Omental fat pad (tissue), 4 donors: ENCODE data around the gene FBLN5. TPM values are rescaled to one million over a fixed set of nuclear protein-coding genes. Genes with fewer than 3 reads are reported as not detected.

Experiments
- ATAC-seq: fragments of 150-250 bp; one replicate; pipeline ENCODE4 v1.9.1; 2016; ENCODE audit warnings: mild to moderate bottlenecking, moderate library complexity; ENCODE audit not compliant: low FRiP score
- DNase-seq: peaks from one replicate; pipeline ENCODE4 v3.0.0-alpha.2; 2019; ENCODE audit warnings: low spot score
- CTCF ChIP-seq, 3 donors: fragments of 450-650 bp; IDR thresholded peaks; one replicate each; pipeline ENCODE4 v1.5.1; 2016 to 2017; ENCODE audit warnings: antibody characterized with exemption in 3 of 3, mild to moderate bottlenecking in 3 of 3, moderate library complexity in 2 of 3
- total RNA-seq, 4 donors: library from RNA; depleted of rRNA; stranded (reverse); fragments of >200 nt; gene quantifications; one replicate each; pipeline ENCODE4 v1.1.0, GENCODE V29; 2016

The FBLN5 gene
- total RNA-seq, 4 donors from 2014 or later, result 119 to 282 (median 171) TPM

GRCh38 chr14:91844029-91844428, 103.5 kb downstream of the FBLN5 start:
- DNase-seq (no peak), ATAC-seq (no peak)
- TF ChIP-seq CTCF (IDR thresholded peaks at IDR 0.05), result no peak

GRCh38 chr14:91843437-91843836, 104.1 kb downstream of the FBLN5 start:
- DNase-seq (no peak), ATAC-seq (no peak)
- no peak for TF ChIP-seq CTCF (IDR thresholded peaks at IDR 0.05)

DNA sequence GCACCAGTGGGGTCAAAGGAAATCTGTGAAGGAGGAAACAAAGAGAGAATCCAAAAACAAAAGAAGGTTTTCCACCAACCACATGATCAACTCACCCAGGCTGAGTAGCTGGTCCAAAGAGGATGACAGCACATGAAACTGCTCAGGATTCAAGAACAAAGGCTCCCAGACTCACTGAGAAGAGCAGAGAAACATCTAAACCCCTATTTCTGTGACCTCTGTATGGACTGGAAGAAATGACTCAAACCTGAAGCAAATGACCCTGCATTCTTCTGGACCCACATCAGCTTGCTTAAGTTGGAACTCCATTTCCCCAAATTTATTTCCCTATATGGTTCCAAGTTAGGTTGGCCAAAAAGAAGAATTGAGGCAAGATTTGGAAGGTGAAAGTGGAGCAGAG, 106.4 kb downstream of the FBLN5 start:
- ATAC-seq, result no peak
- DNase-seq, result no peak
- TF ChIP-seq CTCF (IDR thresholded peaks at IDR 0.05), result no peak

DNA sequence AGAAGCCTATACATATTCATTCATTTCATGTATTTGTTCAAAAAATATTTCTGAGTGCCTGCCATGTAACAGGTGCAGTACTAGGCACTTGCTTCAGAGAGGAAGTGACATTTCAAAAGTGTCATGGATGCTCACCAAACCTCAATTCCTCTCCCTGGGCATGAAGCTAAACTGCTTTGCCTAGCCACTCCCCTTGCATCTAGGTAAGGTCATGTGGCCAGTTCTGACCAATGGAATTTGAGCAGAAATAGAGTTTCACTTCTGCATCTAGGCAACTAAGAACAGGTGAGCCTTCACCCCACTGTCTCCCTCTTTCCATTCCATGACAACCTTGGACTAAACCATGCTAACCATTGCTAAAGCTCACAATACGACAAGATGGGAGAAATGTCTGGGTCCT, 107.7 kb downstream of the FBLN5 start:
- DNase-seq (no peak), ATAC-seq (no peak)
- TF ChIP-seq CTCF (IDR thresholded peaks at IDR 0.05), result no peak

DNA sequence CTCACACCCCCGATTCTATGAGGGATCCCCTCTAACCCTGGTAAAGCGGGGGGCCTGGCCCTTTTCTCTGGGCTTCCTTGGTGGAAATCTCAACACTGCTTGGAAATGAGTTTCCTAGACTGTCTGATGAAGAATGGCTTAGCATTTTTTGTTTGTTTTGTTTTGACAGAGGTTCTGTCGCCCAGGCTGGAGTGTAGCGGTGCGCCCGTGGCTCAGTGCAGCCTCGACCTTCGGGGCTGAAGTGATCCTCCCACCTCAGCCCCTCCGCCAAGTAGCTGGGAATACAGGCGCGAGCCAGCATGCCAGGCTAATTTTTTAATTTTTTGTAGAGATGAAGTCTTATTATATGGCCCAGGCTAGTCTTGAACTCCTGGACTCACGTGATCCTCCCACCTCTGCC, 110.4 kb downstream of the FBLN5 start:
- ATAC-seq (no peak), DNase-seq (no peak)
- TF ChIP-seq CTCF (IDR thresholded peaks at IDR 0.05), result no peak

GRCh38 chr14:91835920-91836843, 111.3 kb downstream of the FBLN5 start:
- peak; percentile 49 for DNase-seq
- no peak for TF ChIP-seq CTCF (IDR thresholded peaks at IDR 0.05)
- peak; percentile 92 for ATAC-seq
